Heart left ventricle (tissue), 16 donors: Measurements from ENCODE around the gene UBR2. TPM values are rescaled to one million over a fixed set of nuclear protein-coding genes. Genes with fewer than 3 reads are reported as not detected.
"Not testable (repeated sequence)": the region's sequence is repeated elsewhere in the genome, so short reads cannot be mapped to it uniquely, and the experiment has no call there.

Experiments used
- ATAC-seq, 4 donors: fragments of 200-7000 bp; cut with Tn5 transposase; one replicate each; pipeline ENCODE4 v1.9.1; 2020 to 2022; ENCODE audit warnings: moderate library complexity in 4 of 4, mild to moderate bottlenecking in 3 of 4, moderate number of reproducible peaks in 1 of 4
- DNase-seq, 5 donors: peaks; one replicate each; pipeline ENCODE4 v3.0.0-alpha.2; 2020
- H3K27ac ChIP-seq, 12 donors: fragments of 200-600 bp; sonication (generic) in 4 of 12; one replicate each; pipeline versions ENCODE4 v1.5.0 to v1.8.0; 2016 to 2022; ENCODE audit warnings: mild to moderate bottlenecking in 2 of 12
- H3K27me3 ChIP-seq, 9 donors: fragments of 200-600 bp; sonication (generic) in 2 of 9; one replicate each; pipeline versions ENCODE4 v1.5.1 to v1.8.0; 2016 to 2022; ENCODE audit warnings: mild to moderate bottlenecking in 3 of 9
- H3K36me3 ChIP-seq, 9 donors: fragments of 200-600 bp; sonication (generic) in 2 of 9; one replicate each; pipeline versions ENCODE4 v1.5.0 to v1.8.0; 2018 to 2022; ENCODE audit warnings: mild to moderate bottlenecking in 2 of 9
- H3K4me1 ChIP-seq, 12 donors: fragments of 200-600 bp; sonication (generic) in 4 of 12; one replicate each; pipeline versions ENCODE4 v1.5.0 to v1.8.0; 2016 to 2022; ENCODE audit warnings: mild to moderate bottlenecking in 3 of 12
- H3K4me3 ChIP-seq, 12 donors: fragments of 200-600 bp; sonication (generic) in 4 of 12; one replicate each; pipeline versions ENCODE4 v1.5.0 to v1.8.0; 2017 to 2022; ENCODE audit warnings: mild to moderate bottlenecking in 9 of 12, moderate library complexity in 4 of 12
- H3K9me3 ChIP-seq, 12 donors: fragments of 200-600 bp; sonication (generic) in 4 of 12; one replicate each; pipeline versions ENCODE4 v1.5.0 to v1.8.0; 2016 to 2022; ENCODE audit warnings: mild to moderate bottlenecking in 1 of 12
- CTCF ChIP-seq, 12 donors: fragments of 200-600 bp; sonication (generic) in 4 of 12; IDR thresholded peaks; one replicate each; pipeline versions ENCODE4 v1.5.0 to v1.8.0; 2018 to 2022; ENCODE audit warnings: antibody characterized with exemption in 12 of 12, mild to moderate bottlenecking in 5 of 12
- POLR2A ChIP-seq, 2 donors: fragments of 450-650 bp; IDR thresholded peaks; one replicate each; pipeline ENCODE4 v1.6.1; 2017; ENCODE audit warnings: antibody characterized with exemption in 2 of 2, mild to moderate bottlenecking in 2 of 2, moderate library complexity in 2 of 2
- WGBS, 4 donors: extraction: QIAGEN DNeasy Blood & Tissue Kit in 2 of 4; methylation state at CpG; one replicate each; pipeline versions ENCODE4 v1.1.5 to v1.1.7; 2013 to 2018; 5-methylcytosine and 5-hydroxymethylcytosine counted together
- intact Hi-C, 10 donors: fragments of 100-400 bp; cut with DNase I; formaldehyde crosslinking; loops; one replicate each; pipeline versions ENCODE4 v1.11.1 to v1.14.2; 2022
- polyA plus RNA-seq, 2 donors: library from polyadenylated mRNA; stranded (reverse); fragments of 200-250 nt; gene quantifications; one replicate each; pipeline ENCODE4 v1.2.3, GENCODE V29; 2013
- total RNA-seq, 9 donors: library from RNA; depleted of rRNA in 2 of 9; stranded (reverse); fragments of >200 nt in 2 of 9; fragmentation: NEBNext Ultra II Directional in 3 of 9; extraction: Animal tissue kit (Norgen Biotek cat#: 25700) in 3 of 9; gene quantifications; one replicate each; pipeline versions ENCODE4 v1.1.0 to v1.2.4, GENCODE V29; 2016 to 2023
- donor health status: ischemic (EF 13 %, LVEDD 7.1; RV severe dilation, severe dysfunction).
- donor health status: healthy with polysubstance abuse.
- donor health status: DM: no; HTN: yes; CAD: no.
- donor health status: DM: no; HTN: no; CAD: no.
- donor health status: ischemic (EF 25% LVEDD 6.9; RV normal size, moderate dysfunction).
- donor health status: ischemic (EF 25% LVEDD 5.7; RV mildly dilated, moderate dysfunction).
- donor health status: healthy.
- donor health status: DM: yes; HTN: yes; CAD: no.
- donor health status: ischemic (EF 35%, LVEDD 5.7; RV mildly dilated, moderate dysfunction).
- donor health status: nonischemic (EF 11% LVEDD 7.7; RV severe dilation, severe dysfunction).
- donor health status: DM: yes; HTN: yes; CAD: no.
- donor health status: PGD.
- donor health status: ischemic (EF 29% LVEDD 5.4; RV normal size, mild dysfunction).
- donor health status: nonischemic (EF 23%, LVEDD 6.1; RV moderate dilation, normal function).

The UBR2 gene
- total and polyA plus RNA-seq, 11 donors, result 9.9 to 35.9 (median 30.1) TPM

GRCh38 chr6:42726485-42727086, 162.8 kb downstream of the UBR2 start:
- Histone ChIP-seq H3K4me1 (peaks cover 0 to 18% (median 11%) of the 10 kb centered on the region in 12 donors), H3K27ac (peak overlapping the region; percentile 2 to 90 (median 72)), H3K36me3 (no peaks in the 10 kb centered on the region), H3K9me3 (no peaks in the 10 kb centered on the region), H3K27me3 (no peaks in the 10 kb centered on the region), H3K4me3 (peak overlapping the region; percentile 18 to 71 (median 57))
- 1 to 4% (median 1%) methylated on average over 14 of the region's 14 CpGs for WGBS, 4 donors
- ATAC-seq (peak; percentile 88 to 95 (median 94)), DNase-seq (peak; percentile 71 to 86 (median 78))
- intact Hi-C loops, result loop anchor here (1.0 to 10.0 kb wide), 11 partner anchors 20 to 152 kb away; partner anchors contain the start of genes RPL7L1 (in 8 of the 10) and TBCC (in 1 of the 10)
- TF ChIP-seq POLR2A (IDR thresholded peaks at IDR 0.05) (peak in 1 of 2 donors; percentile 15), CTCF (IDR thresholded peaks at IDR 0.05) (peak; percentile 91 to 99 (median 96))

- DNase-seq (peak; percentile 28 to 75 (median 38)), ATAC-seq (peak; percentile 8 to 69 (median 55))
- H3K4me3 ChIP-seq, result peak overlapping the region; percentile 18 to 71 (median 57)
- TF ChIP-seq CTCF (IDR thresholded peaks at IDR 0.05) (no peak), POLR2A (IDR thresholded peaks at IDR 0.05) (no peak)
- WGBS, 4 donors, result 11 to 29% (median 18%) methylated on average over 36 to 52 of the region's 52 CpGs
- no peaks in the 10 kb centered on the region for H3K27me3 ChIP-seq
- H3K36me3 ChIP-seq, result no peaks in the 10 kb centered on the region
- peak overlapping the region; percentile 2 to 90 (median 72) for H3K27ac ChIP-seq
- peaks cover 0 to 18% (median 11%) of the 10 kb centered on the region in 12 donors for H3K4me1 ChIP-seq
- no peaks in the 10 kb centered on the region for H3K9me3 ChIP-seq
- intact Hi-C loops, result loop anchor here (2.0 to 10.0 kb wide), 10 partner anchors 20 to 152 kb away; partner anchors contain the start of genes RPL7L1 (in 8 of the 10) and TBCC (in 1 of the 10)
Observed at GRCh38 chr6:42727087-42727611, 163.3 kb downstream of the UBR2 start.

GRCh38 chr6:42727627-42728026, 163.8 kb downstream of the UBR2 start:
- Histone ChIP-seq H3K27me3 (no peaks in the 10 kb centered on the region), H3K9me3 (no peaks in the 10 kb centered on the region), H3K4me3 (peak overlapping the region in 11 of 12 donors; percentile 24 to 71 (median 58)), H3K27ac (peak overlapping the region in 11 of 12 donors; percentile 57 to 90 (median 74)), H3K36me3 (no peaks in the 10 kb centered on the region), H3K4me1 (peaks cover 0 to 18% (median 11%) of the 10 kb centered on the region in 12 donors)
- intact Hi-C loops, result loop anchor here (2.0 to 10.0 kb wide), 10 partner anchors 19 to 151 kb away; partner anchors contain the start of genes RPL7L1 (in 8 of the 10) and TBCC (in 1 of the 10)
- TF ChIP-seq CTCF (IDR thresholded peaks at IDR 0.05) (no peak), POLR2A (IDR thresholded peaks at IDR 0.05) (no peak)
- DNase-seq (peak in 4 of 5 donors; percentile 11 to 33 (median 26)), ATAC-seq (peak in 2 of 4 donors; percentile 7 to 14)
- WGBS, 4 donors, result 68 to 88% (median 76%) methylated on average over 22 of the region's 22 CpGs

GRCh38 chr6:42729731-42730130, 165.9 kb downstream of the UBR2 start:
- Histone ChIP-seq H3K4me1 (peaks cover 0 to 18% (median 11%) of the 10 kb centered on the region in 12 donors), H3K9me3 (no peaks in the 10 kb centered on the region), H3K27me3 (no peaks in the 10 kb centered on the region), H3K36me3 (no peaks in the 10 kb centered on the region), H3K27ac (no peak overlapping the region), H3K4me3 (no peak overlapping the region)
- DNase-seq, result no peak
- ATAC-seq, result no peak
- intact Hi-C loops, result loop anchor here in 9 of 10 donors (5.0 to 10.0 kb wide), 5 partner anchors 37 to 148 kb away; partner anchors contain the start of gene RPL7L1 (in 7 of the 9)
- 48 to 76% (median 61%) methylated on average over 2 to 3 of the region's 3 CpGs for WGBS, 4 donors
- TF ChIP-seq POLR2A (IDR thresholded peaks at IDR 0.05) (no peak), CTCF (IDR thresholded peaks at IDR 0.05) (no peak)

GRCh38 chr6:42733867-42734481, 170.1 kb downstream of the UBR2 start:
- H3K27ac ChIP-seq, intact Hi-C loops, H3K4me3 ChIP-seq, H3K4me1 ChIP-seq, H3K9me3 ChIP-seq, ATAC-seq, H3K27me3 ChIP-seq, H3K36me3 ChIP-seq, DNase-seq: not testable (repeated sequence)
- WGBS, 4 donors, result 68 to 77% (median 76%) methylated on average over 13 of the region's 13 CpGs
